Chondrocyte (in vitro differentiated cells): Measurements from ENCODE around the gene GRK5. TPM values are rescaled to one million over a fixed set of nuclear protein-coding genes. Genes with fewer than 3 reads are reported as not detected.

Source experiments
- DNase-seq: peaks from one replicate; pipeline ENCODE4 v3.0.0; 2021; ENCODE audit warnings: mixed read lengths, low spot score
- H3K27ac Mint-ChIP-seq: one replicate; pipeline ENCODE4 v1.8.0; 2021; ENCODE audit warnings: mild to moderate bottlenecking, moderate library complexity, mixed read lengths; ENCODE audit not compliant: unreplicated experiment
- H3K27me3 Mint-ChIP-seq: 2 replicates; pipeline ENCODE4 v1.8.0; 2021; ENCODE audit warnings: low read depth, mixed read lengths
- H3K36me3 Mint-ChIP-seq: 2 replicates; pipeline ENCODE4 v1.8.0; 2021; ENCODE audit warnings: low read depth, mixed read lengths
- H3K4me1 Mint-ChIP-seq: 2 replicates; pipeline ENCODE4 v1.8.0; 2021; ENCODE audit warnings: low read depth, mild to moderate bottlenecking, mixed read lengths
- H3K4me3 Mint-ChIP-seq: one replicate; pipeline ENCODE4 v1.8.0; 2021; ENCODE audit warnings: mild to moderate bottlenecking, moderate library complexity, mixed read lengths; ENCODE audit not compliant: unreplicated experiment
- H3K9me3 Mint-ChIP-seq: 2 replicates; pipeline ENCODE4 v1.8.0; 2021; ENCODE audit warnings: low read depth, mixed read lengths
- total RNA-seq: library from RNA; stranded (reverse); gene quantifications from 3 replicates; pipeline ENCODE4 v1.2.1, GENCODE V29; 2021
- TF ChIP-seq, protein P1 (sequence below): fragments of 200-600 bp; sonication (generic); IDR thresholded peaks from 2 replicates; pipeline ENCODE4 v1.5.0; 2021; ENCODE audit warnings: antibody characterized with exemption, mild to moderate bottlenecking, moderate library complexity

GRK5 gene
- total RNA-seq, 1 donor from 2014 or later = 16.4 TPM

DNA sequence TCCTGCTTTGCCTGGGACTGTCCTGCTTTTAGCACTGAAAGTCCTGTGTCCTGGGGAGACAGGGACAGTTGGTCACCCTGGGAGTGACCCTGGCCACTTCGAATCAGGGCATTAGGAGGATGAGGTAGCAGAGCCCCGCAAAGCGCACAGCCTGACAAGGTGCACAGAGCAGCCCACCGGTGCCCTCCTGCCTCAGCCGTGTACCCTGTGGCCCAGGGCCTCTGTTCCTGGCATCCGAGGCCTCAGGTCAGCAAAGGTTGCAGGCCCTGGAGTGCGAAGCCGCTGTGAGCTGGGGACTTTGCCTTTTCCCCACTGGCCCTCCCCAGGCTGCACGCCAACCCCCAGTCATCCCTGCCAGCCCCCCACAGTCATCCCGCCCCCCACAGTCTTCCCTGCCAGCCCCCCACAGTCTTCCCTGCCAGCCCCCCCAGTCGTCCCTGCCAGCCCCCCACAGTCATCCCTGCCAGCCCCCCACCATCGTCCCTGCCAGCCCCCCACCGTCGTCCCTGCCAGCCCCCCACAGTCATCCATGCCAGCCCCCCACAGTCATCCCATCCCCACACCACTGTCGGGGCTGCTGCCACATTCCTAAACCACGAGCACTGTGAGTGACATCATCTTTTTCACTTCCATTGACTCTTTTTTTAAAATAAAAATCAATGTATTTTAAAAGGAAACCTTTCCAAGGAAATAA, 243.4 kb downstream of the GRK5 start:
- Mint-ChIP-seq H3K4me3 (no peak overlapping the region), H3K36me3 (peaks cover 10% of the 10 kb centered on the region), H3K4me1 (peaks cover 14% of the 10 kb centered on the region), H3K27ac (no peak overlapping the region), H3K27me3 (no peaks in the 10 kb centered on the region), H3K9me3 (no peaks in the 10 kb centered on the region)
- TF ChIP-seq, protein P1, sequence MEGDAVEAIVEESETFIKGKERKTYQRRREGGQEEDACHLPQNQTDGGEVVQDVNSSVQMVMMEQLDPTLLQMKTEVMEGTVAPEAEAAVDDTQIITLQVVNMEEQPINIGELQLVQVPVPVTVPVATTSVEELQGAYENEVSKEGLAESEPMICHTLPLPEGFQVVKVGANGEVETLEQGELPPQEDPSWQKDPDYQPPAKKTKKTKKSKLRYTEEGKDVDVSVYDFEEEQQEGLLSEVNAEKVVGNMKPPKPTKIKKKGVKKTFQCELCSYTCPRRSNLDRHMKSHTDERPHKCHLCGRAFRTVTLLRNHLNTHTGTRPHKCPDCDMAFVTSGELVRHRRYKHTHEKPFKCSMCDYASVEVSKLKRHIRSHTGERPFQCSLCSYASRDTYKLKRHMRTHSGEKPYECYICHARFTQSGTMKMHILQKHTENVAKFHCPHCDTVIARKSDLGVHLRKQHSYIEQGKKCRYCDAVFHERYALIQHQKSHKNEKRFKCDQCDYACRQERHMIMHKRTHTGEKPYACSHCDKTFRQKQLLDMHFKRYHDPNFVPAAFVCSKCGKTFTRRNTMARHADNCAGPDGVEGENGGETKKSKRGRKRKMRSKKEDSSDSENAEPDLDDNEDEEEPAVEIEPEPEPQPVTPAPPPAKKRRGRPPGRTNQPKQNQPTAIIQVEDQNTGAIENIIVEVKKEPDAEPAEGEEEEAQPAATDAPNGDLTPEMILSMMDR = no peak
- no peak for DNase-seq

- Mint-ChIP-seq H3K27ac (no peak overlapping the region), H3K4me1 (peaks cover 14% of the 10 kb centered on the region), H3K27me3 (no peaks in the 10 kb centered on the region), H3K9me3 (no peaks in the 10 kb centered on the region), H3K36me3 (peaks cover 10% of the 10 kb centered on the region), H3K4me3 (no peak overlapping the region)
- TF ChIP-seq, protein P1 = no peak
- no peak for DNase-seq
Measured at GRCh38 chr10:119451300-119451896, 244.0 kb downstream of the GRK5 start.

GRCh38 chr10:119452396-119452795, 245.0 kb downstream of the GRK5 start:
- TF ChIP-seq, protein P1 = no peak
- H3K9me3 Mint-ChIP-seq = no peaks in the 10 kb centered on the region
- H3K4me3 Mint-ChIP-seq = no peak overlapping the region
- no peak for DNase-seq
- H3K4me1 Mint-ChIP-seq = peaks cover 14% of the 10 kb centered on the region
- H3K36me3 Mint-ChIP-seq = peaks cover 10% of the 10 kb centered on the region
- H3K27ac Mint-ChIP-seq = no peak overlapping the region
- H3K27me3 Mint-ChIP-seq = no peaks in the 10 kb centered on the region

DNA sequence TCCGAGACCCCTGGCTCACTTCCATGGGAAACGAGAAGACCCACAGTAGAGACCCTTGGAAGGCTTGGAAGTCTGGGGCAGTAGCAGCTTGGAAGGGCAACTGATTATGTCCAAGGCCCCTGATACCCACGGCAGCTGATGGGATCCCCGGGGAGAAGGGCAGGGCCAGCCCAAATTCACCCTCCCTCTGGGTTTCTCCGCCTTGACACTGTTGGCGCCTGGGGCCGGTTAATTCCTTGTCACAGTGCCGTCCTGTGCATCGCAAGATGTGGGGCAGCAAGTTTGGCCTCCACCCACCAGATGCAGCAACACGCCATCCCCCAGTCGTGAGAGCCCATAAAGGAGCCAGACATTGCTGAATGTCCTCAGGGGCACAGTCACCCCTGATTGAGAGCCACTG, 245.9 kb downstream of the GRK5 start:
- no peak overlapping the region for H3K27ac Mint-ChIP-seq
- peaks cover 14% of the 10 kb centered on the region for H3K4me1 Mint-ChIP-seq
- TF ChIP-seq, protein P1 = no peak

GRCh38 chr10:119454316-119454715, 246.9 kb downstream of the GRK5 start:
- Mint-ChIP-seq H3K36me3 (peaks cover 10% of the 10 kb centered on the region), H3K27ac (no peak overlapping the region)

More for the DNA sequence above, 245.9 kb downstream of the GRK5 start:
- peaks cover 10% of the 10 kb centered on the region for H3K36me3 Mint-ChIP-seq
- no peak for DNase-seq
- H3K27me3 Mint-ChIP-seq = no peaks in the 10 kb centered on the region
- no peak overlapping the region for H3K4me3 Mint-ChIP-seq
- no peaks in the 10 kb centered on the region for H3K9me3 Mint-ChIP-seq

More at GRCh38 chr10:119454316-119454715, 246.9 kb downstream of the GRK5 start:
- H3K27me3 Mint-ChIP-seq = no peaks in the 10 kb centered on the region
- TF ChIP-seq, protein P1 = no peak
- no peak for DNase-seq
- no peak overlapping the region for H3K4me3 Mint-ChIP-seq
- no peaks in the 10 kb centered on the region for H3K9me3 Mint-ChIP-seq
- H3K4me1 Mint-ChIP-seq = peaks cover 12% of the 10 kb centered on the region
